SK-N-SH (cell line): ENCODE data around the gene TTC38. TPM values are rescaled to one million over a fixed set of nuclear protein-coding genes. Genes with fewer than 3 reads are reported as not detected.

Experiments used
- CTCF ChIA-PET: fragments of 300-600, 350-600 bp; formaldehyde crosslinking; extraction: SDS; loops from one replicate; lab custom pipeline; 2021; lab: Yijun Ruan, JAX
- POLR2A ChIA-PET: fragments of 350-600 bp; sonication (Branson Sonifier 250); formaldehyde crosslinking; extraction: SDS; loops from one replicate; lab custom pipeline; 2020; ENCODE audit warnings: antibody characterized with exemption, inconsistent platforms; lab: Yijun Ruan, JAX
- DNase-seq: peaks from one replicate; pipeline ENCODE4 v3.0.0; 2012
- H2AFZ ChIP-seq: fragments of 200-600 bp; sonication (generic); 2 replicates; pipeline ENCODE4 v1.8.1; 2016; ENCODE audit warnings: antibody characterized with exemption, mild to moderate bottlenecking, low read depth
- H3F3A ChIP-seq: fragments of 200-600 bp; sonication (generic); replicated peaks from 2 replicates; pipeline ENCODE3; 2016; ENCODE audit warnings: antibody characterized with exemption, mild to moderate bottlenecking; ENCODE audit not compliant: insufficient read depth
- H3K27ac ChIP-seq, 2 experiments: fragments of 200-500 bp in 1 of 2; fragments of 200-600 bp in 1 of 2; sonication (Bioruptor generic) in 1 of 2; sonication (generic), shearing (Covaris generic) in 1 of 2; 2 replicates each; pipeline versions ENCODE4 v1.5.1 to v1.6.1; 2014 to 2016; ENCODE audit warnings: low read depth in 2 of 2, inconsistent platforms in 1 of 2, low read length in 1 of 2, mild to moderate bottlenecking in 1 of 2, mixed read lengths in 1 of 2
- H3K27me3 ChIP-seq: fragments of 200-600 bp; sonication (generic), shearing (Covaris generic); 2 replicates; pipeline ENCODE4 v1.6.1; 2016; ENCODE audit warnings: mixed run types; ENCODE audit not compliant: insufficient read depth
- H3K36me3 ChIP-seq, 2 experiments: fragments of 200-500 bp in 1 of 2; fragments of 200-600 bp in 1 of 2; sonication (Bioruptor generic) in 1 of 2; sonication (generic) in 1 of 2; replicated peaks in 1 of 2; 2 replicates each; pipeline versions ENCODE3 to v1.5.1; 2014 to 2016; ENCODE audit warnings: low read length in 1 of 2, mild to moderate bottlenecking in 1 of 2; ENCODE audit not compliant: insufficient read depth in 2 of 2, control insufficient read depth in 1 of 2
- H3K4me1 ChIP-seq, 2 experiments: fragments of 200-500 bp in 1 of 2; fragments of 200-600 bp in 1 of 2; sonication (Bioruptor generic) in 1 of 2; sonication (generic), shearing (Covaris generic) in 1 of 2; 2 replicates each; pipeline versions ENCODE4 v1.5.1 to v1.6.1; 2014 to 2016; ENCODE audit warnings: low read depth in 1 of 2, low read length in 1 of 2, mixed run types in 1 of 2; ENCODE audit not compliant: insufficient read depth in 2 of 2, control insufficient read depth in 1 of 2
- H3K4me2 ChIP-seq: fragments of 200-600 bp; sonication (generic), shearing (Covaris generic); 2 replicates; pipeline ENCODE4 v1.6.1; 2017; ENCODE audit warnings: mixed run types
- H3K4me3 ChIP-seq, 2 experiments: fragments of 200-500 bp in 1 of 2; fragments of 200-600 bp in 1 of 2; sonication (Bioruptor generic) in 1 of 2; sonication (generic), shearing (Covaris generic) in 1 of 2; 2 replicates each; pipeline versions ENCODE4 v1.5.1 to v1.8.1; 2014 to 2016; ENCODE audit warnings: low read depth in 2 of 2, inconsistent platforms in 1 of 2, low read length in 1 of 2, mild to moderate bottlenecking in 1 of 2, mixed read lengths in 1 of 2, moderate library complexity in 1 of 2
- H3K79me2 ChIP-seq: fragments of 200-600 bp; sonication (generic); 2 replicates; pipeline ENCODE4 v1.8.1; 2017; ENCODE audit warnings: mild to moderate bottlenecking; ENCODE audit not compliant: insufficient read depth
- H3K9ac ChIP-seq: fragments of 200-600 bp; sonication (generic); 2 replicates; pipeline ENCODE4 v1.6.1; 2017; ENCODE audit warnings: mixed run types
- H3K9me2 ChIP-seq: fragments of 200-600 bp; sonication (generic); 2 replicates; pipeline ENCODE4 v1.6.1; 2017; ENCODE audit warnings: mixed run types
- H3K9me3 ChIP-seq: fragments of 200-600 bp; sonication (generic); 2 replicates; pipeline ENCODE4 v1.6.1; 2017; ENCODE audit warnings: mixed run types, mild to moderate bottlenecking, moderate library complexity
- H4K20me1 ChIP-seq: fragments of 200-600 bp; sonication (generic); 2 replicates; pipeline ENCODE4 v1.6.1; 2017; ENCODE audit warnings: mild to moderate bottlenecking, mixed run types; ENCODE audit not compliant: insufficient read depth
- EZH2phosphoT487 ChIP-seq: fragments of 200-600 bp; sonication (generic); IDR thresholded peaks from 2 replicates; pipeline ENCODE4 v1.6.1; 2017; ENCODE audit warnings: low read depth, mixed run types, mild to moderate bottlenecking, antibody characterized with exemption, moderate library complexity, borderline replicate concordance
- IRF3 ChIP-seq: fragments of 150-350 bp; IDR thresholded peaks from 2 replicates; pipeline ENCODE4 v1.6.1; 2016; ENCODE audit warnings: mild to moderate bottlenecking, low read depth, low read length
- JUND ChIP-seq: IDR thresholded peaks from 2 replicates; pipeline ENCODE4 v1.4.0; 2012
- MEF2A ChIP-seq: IDR thresholded peaks from 2 replicates; pipeline ENCODE4 v1.4.0; 2012; ENCODE audit warnings: low read depth, borderline replicate concordance
- NRF1 ChIP-seq: IDR thresholded peaks from 2 replicates; pipeline ENCODE4 v1.6.1; 2012; ENCODE audit warnings: low read depth, mild to moderate bottlenecking, low read length
- POLR2AphosphoS5 ChIP-seq: IDR thresholded peaks from 2 replicates; pipeline ENCODE4 v1.6.1; 2012; ENCODE audit warnings: low read depth, low read length
- REST ChIP-seq: IDR thresholded peaks from 2 replicates; pipeline ENCODE4 v1.6.1; 2012; ENCODE audit warnings: mild to moderate bottlenecking, low read depth, low read length, moderate library complexity
- RFX5 ChIP-seq: IDR thresholded peaks from 2 replicates; pipeline ENCODE4 v1.6.1; 2012; ENCODE audit warnings: mild to moderate bottlenecking, improper control_type of control experiment, low read length
- SIN3A ChIP-seq: IDR thresholded peaks from 2 replicates; pipeline ENCODE4 v1.6.1; 2012; ENCODE audit warnings: low read depth, mild to moderate bottlenecking, low read length, moderate library complexity, borderline replicate concordance
- USF2 ChIP-seq: fragments of 150-350 bp; IDR thresholded peaks from 2 replicates; pipeline ENCODE4 v1.6.1; 2017; ENCODE audit warnings: antibody characterized with exemption, low read length, low read depth, borderline replicate concordance
- WGBS: methylation state at CpG from one replicate; pipeline ENCODE4 v1.1.6; 2017; ENCODE audit warnings: low lambda C conversion rate; 5-methylcytosine and 5-hydroxymethylcytosine counted together
- polyA plus RNA-seq, 3 experiments: library from polyadenylated mRNA; depleted of rRNA; stranded (reverse); fragments of >200 nt; gene quantifications; 2 replicates each; pipeline ENCODE4 v1.2.3, GENCODE V29; 2012

The TTC38 gene
- polyA plus RNA-seq, 1 of the 3 experiments (the other 2 are of a cell fraction), result 24.0 TPM

GRCh38 chr22:46280063-46280817, 12.4 kb downstream of the TTC38 start:
- 96% methylated on average over 11 of the region's 12 CpGs for WGBS
- no peak for DNase-seq
- Histone ChIP-seq H3K27ac (no peak overlapping the region), H2AFZ (no peak overlapping the region), H3F3A (no peaks in the 10 kb centered on the region), H3K9me2 (no peaks in the 10 kb centered on the region), H3K79me2 (no peaks in the 10 kb centered on the region), H3K4me2 (no peak overlapping the region), H3K27me3 (no peaks in the 10 kb centered on the region), H3K4me1 (no peaks in the 10 kb centered on the region), H3K9ac (no peak overlapping the region), H3K36me3 (peaks cover 23 to 69% of the 10 kb centered on the region in 2 experiments), H3K4me3 (no peak overlapping the region), H4K20me1 (no peaks in the 10 kb centered on the region), H3K9me3 (no peaks in the 10 kb centered on the region)
- CTCF ChIA-PET, result interaction anchor here (0.7 to 0.9 kb wide), 2 partner anchors 34 to 727 kb away, joined by 3 read pairs; no protein-coding TSS in a partner anchor
- POLR2A ChIA-PET, result no interaction called here
- TF ChIP-seq IRF3 (no peak), SIN3A (no peak), POLR2AphosphoS5 (no peak), NRF1 (no peak), REST (no peak), RFX5 (no peak), MEF2A (no peak), JUND (no peak), USF2 (no peak), EZH2phosphoT487 (no peak)
